CD14-positive monocyte (primary cell): ENCODE data around the gene LRRFIP2. TPM values are rescaled to one million over a fixed set of nuclear protein-coding genes. Genes with fewer than 3 reads are reported as not detected.

ENCODE experiments used
- DNase-seq, 3 donors: peaks; one replicate each; pipeline ENCODE4 v3.0.0-alpha.2; 2011 to 2022
- H2AFZ ChIP-seq: 2 replicates; pipeline ENCODE4 v1.6.0; 2012; ENCODE audit warnings: mild to moderate bottlenecking, low read depth, low read length, inconsistent platforms; ENCODE audit not compliant: insufficient read depth, poor library complexity, severe bottlenecking
- H3K27ac ChIP-seq, 2 donors: 1 replicate in 1 of 2; 2 replicates in 1 of 2; pipeline ENCODE4 v1.5.1; 2012 to 2013; ENCODE audit warnings: low read length in 2 of 2, control low read depth in 1 of 2, inconsistent platforms in 1 of 2, low read depth in 1 of 2, mild to moderate bottlenecking in 1 of 2
- H3K27me3 ChIP-seq, 2 donors: one replicate each; pipeline versions ENCODE4 v1.6.0 to v1.6.1; 2011 to 2013; ENCODE audit warnings: low read length in 2 of 2; ENCODE audit not compliant: control insufficient read depth in 2 of 2, insufficient read depth in 2 of 2
- H3K36me3 ChIP-seq, 2 donors: replicated peaks in 1 of 2; 1 replicate in 1 of 2; 2 replicates in 1 of 2; pipeline versions ENCODE4 v1.5.1 to v1.6.1; 2012 to 2013; ENCODE audit warnings: low read length in 2 of 2, control low read depth in 1 of 2, inconsistent platforms in 1 of 2, mild to moderate bottlenecking in 1 of 2; ENCODE audit not compliant: insufficient read depth in 2 of 2, control insufficient read depth in 1 of 2
- H3K4me1 ChIP-seq, 2 donors: 1 replicate in 1 of 2; 2 replicates in 1 of 2; pipeline versions ENCODE4 v1.5.1 to v1.6.1; 2012 to 2013; ENCODE audit warnings: low read length in 2 of 2, control low read depth in 1 of 2, inconsistent platforms in 1 of 2, mild to moderate bottlenecking in 1 of 2, moderate library complexity in 1 of 2; ENCODE audit not compliant: insufficient read depth in 2 of 2, control insufficient read depth in 1 of 2
- H3K4me2 ChIP-seq: replicated peaks from 2 replicates; pipeline ENCODE3; 2012; ENCODE audit warnings: low read length, moderate library complexity, mild to moderate bottlenecking; ENCODE audit not compliant: poor library complexity, severe bottlenecking; ENCODE audit errors: extremely low read depth
- H3K4me3 ChIP-seq, 3 experiments: fragments of 200-600 bp in 1 of 3; sonication (generic) in 1 of 3; replicated peaks in 1 of 3; 1 replicate in 2 of 3; 2 replicates in 1 of 3; pipeline ENCODE4 v1.5.1; 2011 to 2013; ENCODE audit warnings: low read length in 3 of 3, mild to moderate bottlenecking in 3 of 3, control low read depth in 2 of 3, low read depth in 2 of 3, inconsistent platforms in 1 of 3, moderate library complexity in 1 of 3
- H3K79me2 ChIP-seq: 2 replicates; pipeline ENCODE4 v1.6.0; 2012; ENCODE audit warnings: mild to moderate bottlenecking, control low read depth, inconsistent platforms, low read length, moderate library complexity; ENCODE audit not compliant: insufficient read depth
- H3K9ac ChIP-seq: 2 replicates; pipeline ENCODE4 v1.6.0; 2017; ENCODE audit warnings: low read length, mild to moderate bottlenecking; ENCODE audit not compliant: insufficient read depth, poor library complexity, severe bottlenecking
- H3K9me3 ChIP-seq, 2 donors: replicated peaks in 1 of 2; 1 replicate in 1 of 2; 2 replicates in 1 of 2; pipeline versions ENCODE4 v1.5.1 to v1.6.1; 2012 to 2013; ENCODE audit warnings: low read length in 2 of 2, control low read depth in 1 of 2; ENCODE audit not compliant: control insufficient read depth in 1 of 2, insufficient read depth in 1 of 2
- H4K20me1 ChIP-seq: 2 replicates; pipeline ENCODE4 v1.6.0; 2012; ENCODE audit warnings: mild to moderate bottlenecking, low read length, control low read depth, moderate library complexity; ENCODE audit not compliant: insufficient read depth
- H3K27ac Mint-ChIP-seq, 7 donors: one replicate each; pipeline ENCODE4 v1.8.0; 2020; ENCODE audit warnings: mild to moderate bottlenecking in 7 of 7, mixed read lengths in 7 of 7, moderate library complexity in 6 of 7, inconsistent platforms in 2 of 7
- H3K27me3 Mint-ChIP-seq, 3 donors: one replicate each; pipeline ENCODE4 v1.8.0; 2021 to 2022; ENCODE audit warnings: low read depth in 3 of 3, mild to moderate bottlenecking in 3 of 3, mixed read lengths in 3 of 3, moderate library complexity in 3 of 3, inconsistent platforms in 1 of 3
- H3K36me3 Mint-ChIP-seq, 2 donors: one replicate each; pipeline ENCODE4 v1.8.0; 2020; ENCODE audit warnings: mixed read lengths in 2 of 2, inconsistent platforms in 1 of 2, mild to moderate bottlenecking in 1 of 2
- H3K4me1 Mint-ChIP-seq: one replicate; pipeline ENCODE4 v1.8.0; 2020; ENCODE audit warnings: mild to moderate bottlenecking, mixed read lengths
- H3K4me3 Mint-ChIP-seq, 2 donors: one replicate each; pipeline ENCODE4 v1.8.0; 2020; ENCODE audit warnings: mild to moderate bottlenecking in 2 of 2, mixed read lengths in 2 of 2, moderate library complexity in 1 of 2
- H3K9me3 Mint-ChIP-seq, 7 donors: one replicate each; pipeline ENCODE4 v1.8.0; 2020 to 2022; ENCODE audit warnings: mixed read lengths in 7 of 7, mild to moderate bottlenecking in 6 of 7, moderate library complexity in 6 of 7, inconsistent platforms in 2 of 7
- CTCF ChIP-seq: fragments of 200-600 bp; IDR thresholded peaks from one replicate; pipeline ENCODE4 v1.8.0; 2022; ENCODE audit warnings: antibody characterized with exemption, mild to moderate bottlenecking
- WGBS: methylation state at CpG from one replicate; pipeline ENCODE4 v1.1.5; 2013; ENCODE audit warnings: missing lambda C conversion rate; ENCODE audit not compliant: insufficient coverage; 5-methylcytosine and 5-hydroxymethylcytosine counted together
- intact Hi-C, 2 donors: fragments of 100-400 bp; cut with micrococcal nuclease; formaldehyde crosslinking; loops; one replicate each; pipeline versions ENCODE4 v1.15.0 to v1.15.1; 2023
- polyA plus RNA-seq, 3 donors: library from polyadenylated mRNA; depleted of rRNA in 1 of 3; unstranded in 2 of 3; stranded (reverse) in 1 of 3; fragments of 300-500 nt in 2 of 3; fragments of >200 nt in 1 of 3; fragmentation: Illumina TruSeq in 2 of 3; gene quantifications; 1 replicate in 2 of 3; 2 replicates in 1 of 3; pipeline ENCODE4 v1.2.3, GENCODE V29; 2012 to 2021

LRRFIP2 gene
- polyA plus RNA-seq, 3 donors = 30.9 to 39.4 (median 31.7) TPM

GRCh38 chr3:37170513-37170912, 3.9 kb downstream of the LRRFIP2 start:
- no peak overlapping the region for H3K4me2 ChIP-seq
- H3K27ac Mint-ChIP-seq = peak overlapping the region in 2 of 7 donors; percentile 40 to 42
- H3K36me3 Mint-ChIP-seq = peaks cover 34 to 60% of the 10 kb centered on the region in 2 donors
- H3K9me3 ChIP-seq = no peaks in the 10 kb centered on the region
- no peaks in the 10 kb centered on the region for H3K27me3 Mint-ChIP-seq
- H3K9me3 Mint-ChIP-seq = peaks cover 0 to 3% (median 0%) of the 10 kb centered on the region in 7 donors
- H3K4me1 Mint-ChIP-seq = peaks cover 41% of the 10 kb centered on the region
- peaks cover 71% of the 10 kb centered on the region for H4K20me1 ChIP-seq
- peaks cover 89% of the 10 kb centered on the region for H3K79me2 ChIP-seq
- H3K4me1 ChIP-seq = peaks cover 14 to 26% of the 10 kb centered on the region in 2 donors
- 71% methylated on average over 7 of the region's 9 CpGs for WGBS
- no peak for TF ChIP-seq CTCF
- H3K9ac ChIP-seq = no peak overlapping the region
- no peak overlapping the region for H3K4me3 ChIP-seq
- no peak overlapping the region for H2AFZ ChIP-seq
- no peak overlapping the region for H3K27ac ChIP-seq
- intact Hi-C loops = no loop called here
- no peaks in the 10 kb centered on the region for H3K27me3 ChIP-seq
- peaks cover 27 to 45% of the 10 kb centered on the region in 2 donors for H3K36me3 ChIP-seq
- no peak for DNase-seq
- H3K4me3 Mint-ChIP-seq = no peak overlapping the region

- Histone ChIP-seq H3K36me3 (peaks cover 27 to 45% of the 10 kb centered on the region in 2 donors), H3K27me3 (no peaks in the 10 kb centered on the region), H3K79me2 (peaks cover 87% of the 10 kb centered on the region), H3K27ac (no peak overlapping the region), H3K9ac (no peak overlapping the region), H3K4me2 (no peak overlapping the region), H3K4me3 (no peak overlapping the region), H4K20me1 (peaks cover 66% of the 10 kb centered on the region), H2AFZ (no peak overlapping the region), H3K9me3 (no peaks in the 10 kb centered on the region), H3K4me1 (peaks cover 12 to 23% of the 10 kb centered on the region in 2 donors)
- intact Hi-C loops = no loop called here
- Mint-ChIP-seq H3K4me1 (peaks cover 38% of the 10 kb centered on the region), H3K27me3 (no peaks in the 10 kb centered on the region), H3K36me3 (peaks cover 34 to 63% of the 10 kb centered on the region in 2 donors), H3K4me3 (no peak overlapping the region), H3K9me3 (peaks cover 0 to 3% (median 0%) of the 10 kb centered on the region in 7 donors), H3K27ac (peak overlapping the region in 1 of 7 donors; percentile 14)
- no peak for DNase-seq
- TF ChIP-seq CTCF = no peak
- no CpG with 5 or more reads among the region's 1 CpG for WGBS
Observed at GRCh38 chr3:37170060-37170459, 4.3 kb downstream of the LRRFIP2 start.
